Measurements from ENCODE around the gene INSC.

Gene INSC

DNA sequence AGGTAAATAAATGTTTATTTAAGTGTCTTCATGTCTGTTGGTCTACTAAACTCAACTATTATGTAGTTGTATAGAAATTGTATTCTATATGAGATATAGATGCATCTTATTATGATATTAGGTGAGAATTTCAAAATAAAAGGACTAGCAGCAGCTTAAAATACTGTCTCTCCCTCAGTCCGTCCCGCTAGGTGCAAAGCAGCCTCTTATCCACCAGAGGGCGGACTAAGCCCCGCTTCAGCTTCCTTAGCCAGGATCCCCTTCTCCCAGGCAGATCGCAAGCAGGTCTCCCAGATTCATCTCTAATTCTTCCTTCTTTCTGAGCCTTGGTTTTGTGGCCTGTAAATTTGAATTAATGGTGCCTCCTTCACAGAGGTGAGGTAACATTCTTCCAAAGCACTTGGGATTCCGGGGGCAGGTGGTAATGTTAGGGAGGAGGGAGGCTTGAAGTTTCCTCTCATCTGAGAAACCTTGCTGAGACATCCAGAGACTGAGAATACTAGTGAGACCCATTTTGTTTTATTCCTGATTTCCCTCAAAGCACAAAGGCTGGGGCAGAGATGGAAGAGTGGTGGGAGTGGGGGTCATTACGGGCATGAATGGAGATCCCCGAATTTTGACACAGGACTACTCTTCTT, 13.5 kb upstream of the INSC start:
- H3K27ac ChIP-seq: no peak overlapping the region
- TF ChIP-seq ZFX (IDR thresholded peaks at IDR 0.05) (no peak), CTCF (conservative IDR thresholded peaks at IDR 0.05) (peak; percentile 95)

DNA sequence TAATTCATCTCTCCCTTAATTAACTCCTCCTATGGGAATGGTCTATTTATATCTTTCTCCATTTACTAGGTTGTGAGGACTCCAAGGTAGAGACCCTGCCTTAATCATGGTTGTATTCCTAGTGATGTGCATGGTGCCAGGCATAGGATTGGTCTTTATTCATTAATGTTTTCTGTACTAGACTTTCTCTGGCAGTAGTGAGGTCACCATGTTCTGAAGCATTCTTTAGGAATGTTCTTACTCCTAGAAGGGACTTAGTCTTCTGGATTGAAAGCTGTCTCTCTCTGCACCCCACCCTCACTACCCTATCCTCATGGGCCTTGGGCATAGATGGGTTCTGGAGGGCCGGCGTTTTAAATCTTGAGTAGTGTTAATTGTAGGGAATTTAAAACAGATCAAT, 10.6 kb upstream of the INSC start:
- no peak for TF ChIP-seq ZFX (IDR thresholded peaks at IDR 0.05)
- no peak for TF ChIP-seq CTCF (conservative IDR thresholded peaks at IDR 0.05)
- H3K27ac ChIP-seq: no peak overlapping the region

DNA sequence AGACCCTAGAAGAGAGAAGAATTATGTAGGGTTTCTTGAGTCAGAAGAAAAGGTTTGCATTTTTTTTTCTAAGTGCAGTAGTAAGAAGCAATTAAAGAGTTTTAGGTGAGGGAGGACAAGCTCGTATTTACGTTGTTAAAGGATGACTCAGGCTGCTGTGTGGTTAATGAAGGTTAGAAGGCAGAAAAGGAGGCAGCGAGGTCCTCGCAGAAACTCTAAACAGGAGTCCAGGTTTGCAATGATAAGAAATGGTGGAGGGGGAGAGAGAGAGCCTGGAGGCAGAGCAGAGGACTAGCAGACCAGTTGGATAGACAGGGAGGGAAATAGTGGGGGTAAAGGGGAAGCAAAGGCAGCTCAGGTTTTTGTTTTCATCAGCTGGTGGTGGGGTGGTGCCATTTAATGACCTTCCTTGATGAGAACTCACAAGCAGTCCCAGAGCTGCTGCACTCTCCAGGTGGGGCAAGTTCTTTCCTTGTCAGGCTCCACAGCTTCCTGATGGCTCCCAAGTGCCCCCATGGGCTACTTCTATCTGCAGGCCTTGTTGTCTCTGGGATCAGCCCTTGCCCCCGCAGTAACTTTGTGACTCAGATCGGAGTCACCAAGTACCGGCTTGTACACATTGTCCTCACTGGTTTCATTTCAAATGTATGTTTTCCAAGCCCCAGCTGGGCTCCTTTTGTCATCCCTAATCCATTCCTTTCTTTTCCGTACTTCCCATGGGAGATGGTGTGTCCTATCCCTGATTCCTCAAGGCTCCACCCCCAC, 8.3 kb upstream of the INSC start:
- TF ChIP-seq ZFX (IDR thresholded peaks at IDR 0.05) (no peak), CTCF (conservative IDR thresholded peaks at IDR 0.05) (no peak)
- no peak overlapping the region for H3K27ac ChIP-seq

GRCh38 chr11:15107730-15108515, 6.8 kb upstream of the INSC start:
- H3K27ac ChIP-seq: no peak overlapping the region
- TF ChIP-seq CTCF (conservative IDR thresholded peaks at IDR 0.05) (no peak), ZFX (IDR thresholded peaks at IDR 0.05) (no peak)

DNA sequence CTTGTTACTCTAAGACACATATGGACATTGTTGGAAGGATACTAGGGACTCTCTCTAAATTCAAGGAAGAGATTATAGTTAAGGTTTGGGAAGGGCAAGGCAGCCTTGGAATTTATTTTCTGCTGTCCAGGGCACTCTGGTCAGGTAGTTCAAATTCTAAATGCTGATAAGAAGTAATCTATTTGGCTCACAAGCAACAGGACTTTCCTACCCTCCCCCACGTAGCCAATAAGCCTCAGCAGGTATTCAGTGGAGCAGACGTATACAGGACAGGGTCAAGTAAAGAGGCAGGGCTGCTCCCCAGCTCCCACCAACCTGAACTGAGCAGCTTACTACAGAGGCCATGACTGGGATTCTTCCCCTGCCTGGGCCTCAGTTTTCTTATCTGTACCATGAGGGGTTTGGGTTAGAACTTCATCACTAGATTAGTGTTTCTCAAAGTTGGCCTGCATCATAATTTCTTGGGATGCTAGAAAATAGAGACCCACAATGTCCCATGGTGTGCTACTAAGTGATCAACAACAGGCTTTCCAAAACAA, 6.1 kb upstream of the INSC start:
- H3K27ac ChIP-seq: no peak overlapping the region

GRCh38 chr11:15109602-15110001, 5.1 kb upstream of the INSC start:
- no peak overlapping the region for H3K27ac ChIP-seq
- TF ChIP-seq CTCF (conservative IDR thresholded peaks at IDR 0.05) (no peak), ZFX (IDR thresholded peaks at IDR 0.05) (no peak)

More for the DNA sequence above, 6.1 kb upstream of the INSC start:
- TF ChIP-seq ZFX (IDR thresholded peaks at IDR 0.05) (no peak), CTCF (conservative IDR thresholded peaks at IDR 0.05) (no peak)
